ENCODE data around the gene MTCL1.

DNA sequence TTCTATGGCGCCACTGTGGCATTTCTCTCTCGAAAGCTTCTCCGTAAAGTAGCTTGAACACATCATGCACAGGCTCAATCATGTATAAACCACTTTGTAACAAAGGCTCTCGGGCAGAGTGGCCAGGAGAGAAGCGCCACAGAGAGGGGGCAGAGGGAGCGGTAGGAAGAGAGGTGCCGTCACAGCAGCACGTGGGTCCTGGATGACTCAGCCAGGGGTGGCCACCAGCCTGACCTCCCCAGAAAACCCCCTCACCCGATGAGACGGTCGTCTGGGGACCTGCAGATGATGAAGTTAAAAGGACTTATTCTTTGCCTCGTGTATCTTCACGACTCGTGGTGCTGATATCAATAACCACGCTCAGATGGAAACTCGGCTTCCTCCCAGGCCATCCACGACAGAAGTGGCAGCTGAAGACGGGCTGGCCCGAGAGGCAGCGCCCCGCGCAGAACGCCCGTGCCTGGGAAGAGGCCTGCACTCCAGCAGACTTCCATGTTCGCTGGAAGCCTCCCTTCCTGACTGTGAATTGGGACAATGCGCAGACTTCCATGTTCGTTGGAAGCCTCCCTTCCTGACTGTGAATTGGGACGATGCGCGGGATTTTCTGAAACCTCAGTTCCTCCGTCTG, 46.4 kb upstream of the MTCL1 start:
- TF ChIP-seq, protein P1, sequence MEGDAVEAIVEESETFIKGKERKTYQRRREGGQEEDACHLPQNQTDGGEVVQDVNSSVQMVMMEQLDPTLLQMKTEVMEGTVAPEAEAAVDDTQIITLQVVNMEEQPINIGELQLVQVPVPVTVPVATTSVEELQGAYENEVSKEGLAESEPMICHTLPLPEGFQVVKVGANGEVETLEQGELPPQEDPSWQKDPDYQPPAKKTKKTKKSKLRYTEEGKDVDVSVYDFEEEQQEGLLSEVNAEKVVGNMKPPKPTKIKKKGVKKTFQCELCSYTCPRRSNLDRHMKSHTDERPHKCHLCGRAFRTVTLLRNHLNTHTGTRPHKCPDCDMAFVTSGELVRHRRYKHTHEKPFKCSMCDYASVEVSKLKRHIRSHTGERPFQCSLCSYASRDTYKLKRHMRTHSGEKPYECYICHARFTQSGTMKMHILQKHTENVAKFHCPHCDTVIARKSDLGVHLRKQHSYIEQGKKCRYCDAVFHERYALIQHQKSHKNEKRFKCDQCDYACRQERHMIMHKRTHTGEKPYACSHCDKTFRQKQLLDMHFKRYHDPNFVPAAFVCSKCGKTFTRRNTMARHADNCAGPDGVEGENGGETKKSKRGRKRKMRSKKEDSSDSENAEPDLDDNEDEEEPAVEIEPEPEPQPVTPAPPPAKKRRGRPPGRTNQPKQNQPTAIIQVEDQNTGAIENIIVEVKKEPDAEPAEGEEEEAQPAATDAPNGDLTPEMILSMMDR (IDR thresholded peaks at IDR 0.05; ENCODE audit: low read length): no peak
- no peak for TF ChIP-seq EZH2 (IDR thresholded peaks at IDR 0.05; ENCODE audit: borderline replicate concordance, low read length)
